Measurements from ENCODE around the gene SPAG7.

SPAG7 gene

DNA sequence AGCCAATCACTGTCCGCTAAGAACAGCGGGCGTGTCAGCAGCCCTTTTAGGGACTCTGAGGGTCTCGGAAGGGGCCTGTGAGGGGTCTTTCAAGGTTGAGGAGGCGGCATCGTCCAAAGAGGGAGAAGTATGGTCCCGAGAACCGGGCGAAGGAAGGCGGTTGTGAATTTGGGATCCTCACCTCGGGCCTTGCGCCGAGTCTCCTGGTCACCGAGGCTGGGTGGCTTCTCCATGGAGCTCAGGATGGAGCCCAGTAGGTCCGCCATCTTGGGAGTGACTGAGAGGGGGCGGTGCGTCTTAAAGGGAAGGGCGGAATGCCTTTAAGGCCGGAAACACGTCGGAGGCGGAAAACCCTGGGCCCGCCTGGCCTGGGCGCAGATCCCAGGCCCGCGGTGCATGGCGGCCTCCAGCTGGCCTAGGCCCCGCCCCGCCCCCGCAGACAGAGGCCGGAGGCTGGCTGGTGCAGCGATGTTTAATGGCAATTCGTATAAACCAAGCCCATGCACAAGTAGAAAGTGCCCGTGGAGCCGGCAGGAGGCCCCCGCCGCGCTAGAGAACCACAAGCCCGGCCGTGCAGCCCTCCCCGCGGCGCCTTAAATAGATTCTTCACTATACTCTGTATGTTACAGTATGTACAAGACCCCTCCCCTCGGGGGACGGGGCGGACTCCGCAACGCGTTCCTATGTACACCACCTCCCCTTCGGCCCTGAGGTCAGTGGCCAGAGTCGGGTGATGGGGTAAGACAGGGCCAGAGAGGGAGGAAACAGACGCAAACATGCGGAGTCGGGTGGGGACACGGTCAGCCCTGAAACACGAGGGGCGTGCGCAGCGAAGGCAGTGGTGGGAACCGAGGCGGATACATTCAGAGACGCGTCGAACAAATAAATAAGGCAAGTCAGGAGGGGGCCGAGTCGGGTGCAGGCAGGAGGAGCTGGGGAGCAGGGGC, at the start of gene SPAG7:
TSS of gene SPAG7 (minus strand) at position 279 of the 947 bp plus-strand sequence. CDS start at position 266, 13 bp downstream.
- TF ChIP-seq CTCF (conservative IDR thresholded peaks at IDR 0.05; ENCODE audit: low read depth, low read length) = no peak
- no peaks in the 10 kb centered on the region for H3K79me2 ChIP-seq (ENCODE audit: insufficient read depth, low read depth)
- peak within 1 kb of the TSS; percentile 42; the same call in 1 of the 2 replicates for H3K9ac ChIP-seq
- no peaks in the 10 kb centered on the region for H3K36me3 ChIP-seq (ENCODE audit: insufficient read depth)
- no peak within 1 kb of the TSS for H3K4me3 ChIP-seq (IDR thresholded peaks at IDR 0.05; ENCODE audit: insufficient read depth, low read depth, low read length)
- H3K27ac ChIP-seq = 0 out of 2 replicates have a peak within 1 kb of the TSS, but pooled peaks have one; percentile 38
- no peaks in the 10 kb centered on the region for H3K27me3 ChIP-seq (ENCODE audit: insufficient read depth, low read depth)
- peak within 1 kb of the TSS; percentile 42; the same call in 1 of the 2 replicates for H3K4me2 ChIP-seq
- H3K4me1 ChIP-seq (ENCODE audit: low read depth, poor library complexity, severe bottlenecking) = no peaks in the 10 kb centered on the region
- peak within 1 kb of the TSS; percentile 26; the same call in 1 of the 2 replicates for H2AFZ ChIP-seq (ENCODE audit: low read depth)
- no peaks in the 10 kb centered on the region for H4K20me1 ChIP-seq (ENCODE audit: insufficient read depth)

- Histone ChIP-seq H3K4me3 (IDR thresholded peaks at IDR 0.05; ENCODE audit: insufficient read depth, low read depth, low read length) (no peak overlapping the region), H3K27ac (no peak overlapping the region), H3K36me3 (ENCODE audit: insufficient read depth) (no peaks in the 10 kb centered on the region), H3K4me1 (ENCODE audit: low read depth, poor library complexity, severe bottlenecking) (no peaks in the 10 kb centered on the region), H3K4me2 (no peak overlapping the region), H3K79me2 (ENCODE audit: insufficient read depth, low read depth) (no peaks in the 10 kb centered on the region), H2AFZ (ENCODE audit: low read depth) (no peak overlapping the region), H4K20me1 (ENCODE audit: insufficient read depth) (no peaks in the 10 kb centered on the region), H3K9ac (no peak overlapping the region), H3K27me3 (ENCODE audit: insufficient read depth, low read depth) (no peaks in the 10 kb centered on the region)
- TF ChIP-seq CTCF (conservative IDR thresholded peaks at IDR 0.05; ENCODE audit: low read depth, low read length) = no peak
Observed at GRCh38 chr17:5014357-5014756, 46.7 kb upstream of the SPAG7 start.

- no peaks in the 10 kb centered on the region for H4K20me1 ChIP-seq (ENCODE audit: insufficient read depth)
- no peak overlapping the region for H3K9ac ChIP-seq
- H3K27ac ChIP-seq = no peak overlapping the region
Observed at GRCh38 chr17:5011928-5012327, 44.3 kb upstream of the SPAG7 start.

DNA sequence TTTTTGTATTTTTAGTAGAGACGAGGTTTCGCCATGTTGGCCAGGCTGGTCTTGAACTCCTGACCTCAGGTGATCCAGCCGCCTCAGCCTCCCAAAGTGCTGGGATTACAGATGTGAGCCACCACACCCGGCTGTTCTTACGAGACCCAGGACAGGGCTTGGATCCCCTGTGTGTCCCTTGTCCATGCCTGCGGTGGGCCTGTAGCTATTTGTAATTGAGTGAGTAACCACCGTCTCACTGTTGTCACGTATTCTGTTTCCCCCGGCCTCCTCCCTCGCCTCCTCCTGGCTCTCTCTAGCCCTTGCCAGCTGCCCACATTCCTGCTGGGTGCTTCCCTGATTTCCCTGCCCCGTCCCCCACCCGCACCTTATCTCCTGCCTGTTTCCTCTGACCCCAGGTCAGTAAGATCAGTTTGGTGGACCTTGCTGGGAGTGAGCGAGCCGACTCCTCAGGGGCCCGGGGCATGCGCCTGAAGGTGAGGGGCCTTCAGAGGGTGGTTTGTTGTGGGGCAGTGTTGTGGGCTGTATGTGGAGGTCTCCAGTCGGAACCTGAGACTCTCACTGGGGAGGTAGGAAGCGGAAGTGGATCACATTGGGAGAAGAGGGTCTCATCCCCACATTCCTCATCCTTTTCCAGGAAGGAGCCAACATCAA, 35.7 kb upstream of the SPAG7 start:
- no peak overlapping the region for H3K4me2 ChIP-seq
- no peaks in the 10 kb centered on the region for H4K20me1 ChIP-seq (ENCODE audit: insufficient read depth)
- no peak overlapping the region for H3K4me3 ChIP-seq (IDR thresholded peaks at IDR 0.05; ENCODE audit: insufficient read depth, low read depth, low read length)
- no peak for TF ChIP-seq CTCF (conservative IDR thresholded peaks at IDR 0.05; ENCODE audit: low read depth, low read length)
- H3K79me2 ChIP-seq (ENCODE audit: insufficient read depth, low read depth) = no peaks in the 10 kb centered on the region
- H3K27me3 ChIP-seq (ENCODE audit: insufficient read depth, low read depth) = no peaks in the 10 kb centered on the region
- no peak overlapping the region for H2AFZ ChIP-seq (ENCODE audit: low read depth)
- no peak overlapping the region for H3K27ac ChIP-seq
- H3K4me1 ChIP-seq (ENCODE audit: low read depth, poor library complexity, severe bottlenecking) = no peaks in the 10 kb centered on the region
- no peaks in the 10 kb centered on the region for H3K36me3 ChIP-seq (ENCODE audit: insufficient read depth)
- no peak overlapping the region for H3K9ac ChIP-seq

More at GRCh38 chr17:5011928-5012327, 44.3 kb upstream of the SPAG7 start:
- Histone ChIP-seq H3K4me2 (no peak overlapping the region), H3K27me3 (ENCODE audit: insufficient read depth, low read depth) (no peaks in the 10 kb centered on the region), H2AFZ (ENCODE audit: low read depth) (no peak overlapping the region), H3K4me3 (IDR thresholded peaks at IDR 0.05; ENCODE audit: insufficient read depth, low read depth, low read length) (no peak overlapping the region), H3K4me1 (ENCODE audit: low read depth, poor library complexity, severe bottlenecking) (no peaks in the 10 kb centered on the region), H3K79me2 (ENCODE audit: insufficient read depth, low read depth) (no peaks in the 10 kb centered on the region), H3K36me3 (ENCODE audit: insufficient read depth) (no peaks in the 10 kb centered on the region)
- TF ChIP-seq CTCF (conservative IDR thresholded peaks at IDR 0.05; ENCODE audit: low read depth, low read length) = no peak

Measured in KMS-11 (cell line).